A549 (cell line): ENCODE results near the gene PFKFB3. TPM values are rescaled to one million over a fixed set of nuclear protein-coding genes. Genes with fewer than 3 reads are reported as not detected.
"Not testable (repeated sequence)": the region's sequence is repeated elsewhere in the genome, so short reads cannot be mapped to it uniquely, and the experiment has no call there.

Experiments
- ATAC-seq, 2 experiments: fragments of 200-7000 bp in 1 of 2; fragments of >200 bp in 1 of 2; cut with Nextera tagmentation in 1 of 2; cut with Tn5 transposase in 1 of 2; 3 replicates each; pipeline versions ENCODE4 v1.8.0 to v1.9.1; 2018 to 2020; ENCODE audit warnings: mild to moderate bottlenecking in 1 of 2, moderate library complexity in 1 of 2
- CTCF ChIA-PET: fragments of 300-600 bp; sonication (Branson Sonifier 250); formaldehyde crosslinking; extraction: SDS; loops from one replicate; lab custom pipeline; 2021; ENCODE audit warnings: antibody characterized with exemption, inconsistent platforms; lab: Yijun Ruan, JAX
- POLR2A ChIA-PET: fragments of 350-600 bp; formaldehyde crosslinking; extraction: SDS; loops from one replicate; lab custom pipeline; 2021; ENCODE audit warnings: antibody characterized with exemption, inconsistent platforms; lab: Yijun Ruan, JAX
- DNase-seq, 2 experiments: peaks; one replicate each; pipeline versions ENCODE4 v3.0.0 to v3.0.0-alpha.2; 2011 to 2016; ENCODE audit warnings: low read depth in 1 of 2, low spot score in 1 of 2
- FAIRE-seq: peaks from 2 replicates; lab custom pipeline; 2011; peaks lifted over from hg19 to GRCh38; lab: Jason Lieb, UNC
- H3K27ac ChIP-seq, 2 experiments: fragments of >200 bp; sonication (Bioruptor Twin); formaldehyde crosslinking; 3 replicates each; pipeline ENCODE4 v1.5.1; 2016 to 2017
- H3K4me1 ChIP-seq: fragments of >200 bp; sonication (Bioruptor Twin); formaldehyde crosslinking; 3 replicates; pipeline ENCODE4 v1.6.1; 2016
- H3K4me2 ChIP-seq: fragments of >200 bp; sonication (Bioruptor Twin); formaldehyde crosslinking; 3 replicates; pipeline ENCODE4 v1.6.1; 2016
- H3K4me3 ChIP-seq: fragments of >200 bp; sonication (Bioruptor Twin); formaldehyde crosslinking; 3 replicates; pipeline ENCODE4 v1.5.1; 2016
- H3K9me3 ChIP-seq: fragments of >200 bp; sonication (Bioruptor Twin); formaldehyde crosslinking; 3 replicates; pipeline ENCODE4 v1.6.1; 2016
- CHD4 ChIP-seq: fragments of 200-600 bp; sonication (generic); IDR thresholded peaks from 2 replicates; pipeline ENCODE4 v1.6.1; 2016; ENCODE audit warnings: antibody characterized with exemption, mild to moderate bottlenecking, borderline replicate concordance
- FOSL2 ChIP-seq, 2 experiments: fragments of 450-650 bp in 1 of 2; fragments of >200 bp in 1 of 2; sonication (Bioruptor Twin) in 1 of 2; formaldehyde crosslinking; IDR thresholded peaks; 2 replicates each; pipeline versions ENCODE4 v1.5.0 to v1.6.1; 2016 to 2020; ENCODE audit warnings: mild to moderate bottlenecking in 1 of 2, moderate library complexity in 1 of 2
- HOXB13 ChIP-seq: fragments of 250-450 bp; sonication (Bioruptor Pico); IDR thresholded peaks from 2 replicates; pipeline ENCODE4 v1.5.0; 2020; ENCODE audit warnings: low read depth, mild to moderate bottlenecking, moderate library complexity
- HOXB5 ChIP-seq: fragments of 250-450 bp; sonication (Bioruptor Pico); IDR thresholded peaks from 2 replicates; pipeline ENCODE4 v1.5.0; 2020; ENCODE audit warnings: mild to moderate bottlenecking, moderate library complexity
- KDM1A ChIP-seq: fragments of 200-600 bp; sonication (generic); IDR thresholded peaks from 2 replicates; pipeline ENCODE4 v1.6.1; 2016; ENCODE audit warnings: low read depth, mild to moderate bottlenecking
- NFE2L2 ChIP-seq: fragments of 150-350 bp; conservative IDR thresholded peaks from 2 replicates; pipeline ENCODE4 v1.6.1; 2014; ENCODE audit warnings: low read length
- NR3C1 ChIP-seq: fragments of >200 bp; sonication (Bioruptor Twin); formaldehyde crosslinking; IDR thresholded peaks from 3 replicates; pipeline ENCODE4 v1.6.1; 2017
- PHF8 ChIP-seq: fragments of 200-600 bp; sonication (generic); IDR thresholded peaks from 2 replicates; pipeline ENCODE4 v1.6.1; 2016; ENCODE audit warnings: low read depth, mild to moderate bottlenecking, antibody characterized with exemption, moderate library complexity, borderline replicate concordance
- POLR2AphosphoS2 ChIP-seq: conservative IDR thresholded peaks from 2 replicates; pipeline ENCODE4 v1.6.1; 2012; ENCODE audit warnings: low read length, improper control_type of control experiment, inconsistent platforms
- RARB ChIP-seq: fragments of 250-450 bp; sonication (Bioruptor Pico); IDR thresholded peaks from 2 replicates; pipeline ENCODE4 v1.8.0; 2021; ENCODE audit warnings: mild to moderate bottlenecking, moderate library complexity
- RCOR1 ChIP-seq: fragments of 150-350 bp; IDR thresholded peaks from 2 replicates; pipeline ENCODE4 v1.6.1; 2014; ENCODE audit warnings: antibody characterized with exemption, low read length, low read depth
- SREBF2 ChIP-seq: fragments of 450-650 bp; IDR thresholded peaks from 2 replicates; pipeline ENCODE4 v1.6.1; 2014; ENCODE audit warnings: mild to moderate bottlenecking, moderate library complexity
- TFCP2L1 ChIP-seq: fragments of 250-450 bp; sonication (Bioruptor Pico); IDR thresholded peaks from 2 replicates; pipeline ENCODE4 v1.5.0; 2021; ENCODE audit warnings: mild to moderate bottlenecking
- ZC3H11A ChIP-seq: fragments of 450-650 bp; IDR thresholded peaks from 2 replicates; pipeline ENCODE4 v1.6.1; 2014; ENCODE audit warnings: antibody characterized with exemption, mild to moderate bottlenecking
- ZFP36 ChIP-seq: fragments of 450-650 bp; IDR thresholded peaks from 2 replicates; pipeline ENCODE4 v1.6.1; 2014; ENCODE audit warnings: borderline replicate concordance; ENCODE audit not compliant: partially characterized antibody
- ZNF302 ChIP-seq: fragments of 250-450 bp; sonication (Bioruptor Pico); IDR thresholded peaks from 2 replicates; pipeline ENCODE4 v1.9.0; 2021; ENCODE audit warnings: inconsistent platforms, mild to moderate bottlenecking, moderate library complexity
- ZSCAN20 ChIP-seq: fragments of 250-450 bp; sonication (Bioruptor Pico); IDR thresholded peaks from 2 replicates; pipeline ENCODE4 v1.8.0; 2022; ENCODE audit warnings: mild to moderate bottlenecking, moderate library complexity
- WGBS: methylation state at CpG from one replicate; pipeline ENCODE4 v1.1.6; 2017; ENCODE audit errors: missing lambda C conversion rate; 5-methylcytosine and 5-hydroxymethylcytosine counted together
- polyA plus RNA-seq, 4 experiments: library from polyadenylated mRNA; depleted of rRNA in 3 of 4; stranded (reverse); fragments of >200 nt; fragmentation: RNase III in 1 of 4; extraction: RNeasy Plus Mini Kit Qiagen cat#74134 plus additional on column Dnase treatment in 1 of 4; gene quantifications; 2 replicates in 3 of 4; 3 replicates in 1 of 4; pipeline ENCODE4 v1.2.3, GENCODE V29; 2011 to 2017
- TF ChIP-seq, protein P1 (sequence below): fragments of >200 bp; sonication (Bioruptor Twin); formaldehyde crosslinking; IDR thresholded peaks from 3 replicates; pipeline ENCODE4 v1.6.1; 2016
- TF ChIP-seq, protein P2 (sequence below): IDR thresholded peaks from 2 replicates; pipeline ENCODE4 v1.6.1; 2012; ENCODE audit warnings: low read depth, borderline replicate concordance
- TF ChIP-seq, protein P3 (sequence below): fragments of >200 bp; sonication (Bioruptor Twin); formaldehyde crosslinking; IDR thresholded peaks from 3 replicates; pipeline ENCODE4 v1.5.1; 2016
- TF ChIP-seq, protein P4 (sequence below): IDR thresholded peaks from 2 replicates; pipeline ENCODE4 v1.6.1; 2012

Gene PFKFB3
- polyA plus RNA-seq, 2 of the 4 experiments (the other 2 are of a cell fraction), result 139 to 232 TPM

DNA sequence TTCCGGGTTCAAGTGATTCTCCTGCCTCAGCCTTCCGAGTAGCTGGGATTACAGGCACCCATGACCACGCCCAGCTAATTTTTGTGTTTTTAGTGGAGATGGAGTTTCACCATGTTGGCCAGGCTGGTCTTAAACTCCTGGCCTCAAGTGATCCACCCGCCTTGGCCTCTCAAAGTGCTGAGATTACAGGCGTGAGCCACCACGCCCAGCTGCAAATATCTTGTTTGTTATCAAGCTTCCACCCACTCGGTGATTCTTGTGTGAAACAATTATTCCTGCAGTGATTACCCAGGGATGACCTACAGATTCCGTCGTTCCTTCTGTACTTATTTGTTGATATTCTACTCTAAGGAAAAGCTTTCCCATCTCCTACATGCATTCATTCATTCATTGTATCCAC is 12.7 kb upstream of the PFKFB3 start:
- ATAC-seq, H3K4me3 ChIP-seq, FAIRE-seq, POLR2A ChIA-PET, H3K9me3 ChIP-seq, H3K27ac ChIP-seq, H3K4me1 ChIP-seq, DNase-seq, H3K4me2 ChIP-seq: not testable (repeated sequence)
- WGBS, result 91% methylated on average over 9 of the region's 9 CpGs
- CTCF ChIA-PET, result interaction anchor here (1.3 to 2.1 kb wide), 4 partner anchors 9 to 216 kb away, joined by 4 to 8 read pairs (median 5); partner anchors contain the start of gene PFKFB3

DNA sequence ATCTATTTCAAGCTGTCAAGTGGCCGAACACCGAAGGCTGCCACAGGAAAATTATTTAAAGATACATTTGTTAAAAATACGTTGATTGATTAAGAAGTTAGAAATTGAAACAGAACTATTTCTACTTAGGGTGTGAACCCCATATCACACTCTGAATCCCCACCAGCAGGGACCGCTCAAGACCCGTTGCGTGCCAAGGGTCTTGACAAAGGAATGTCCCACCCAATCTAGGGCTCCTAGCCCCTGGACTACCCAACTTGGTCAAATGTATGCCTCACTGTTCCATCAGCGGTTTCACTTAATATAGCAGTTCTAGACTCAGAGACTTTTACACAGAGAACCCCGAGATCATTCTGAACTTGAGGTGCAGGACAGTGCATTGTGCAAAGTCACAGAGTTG is 11.6 kb upstream of the PFKFB3 start:
- WGBS, result 79% methylated on average over 8 of the region's 8 CpGs
- no peak for DNase-seq
- CTCF ChIA-PET, result interaction anchor here (1.0 to 2.1 kb wide), 5 partner anchors 8 to 211 kb away, joined by 3 to 8 read pairs (median 5); partner anchors contain the start of gene PFKFB3
- Histone ChIP-seq H3K4me3 (no peak overlapping the region), H3K4me2 (no peak overlapping the region)
- TF ChIP-seq NR3C1 (no peak), ZSCAN20 (CRISPR knock-in tag) (no peak), RCOR1 (no peak), POLR2AphosphoS2 (no peak)
- TF ChIP-seq, all 56 proteins: peak for 0
- FAIRE-seq, result no peak
- no peak for ATAC-seq
- no peaks in the 10 kb centered on the region for H3K9me3 ChIP-seq
- H3K27ac ChIP-seq, result no peak overlapping the region
- POLR2A ChIA-PET, result no interaction called here
- H3K4me1 ChIP-seq, result peaks cover 11% of the 10 kb centered on the region; the same call in 1 of the 3 replicates

DNA sequence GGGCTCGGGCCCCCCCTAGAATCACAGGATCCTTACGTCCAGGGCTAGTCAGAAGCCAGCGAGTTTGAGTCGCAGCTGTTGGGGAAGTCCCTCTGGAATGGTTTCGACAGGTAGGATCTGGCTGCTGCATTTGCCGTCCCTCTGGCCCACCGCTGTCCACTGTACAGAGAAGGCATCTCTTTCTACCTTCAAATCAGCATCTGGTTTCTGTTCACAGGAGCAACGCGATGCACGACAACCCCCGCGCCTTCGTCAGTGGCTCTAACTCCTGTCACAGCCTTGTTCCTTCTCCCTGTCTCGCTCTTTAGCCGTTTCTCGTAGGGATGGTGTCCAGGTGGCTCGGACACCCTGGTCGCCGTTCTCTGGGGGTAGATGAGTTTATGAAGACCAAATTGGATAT is 11.2 kb upstream of the PFKFB3 start:
- TF ChIP-seq SREBF2 (no peak), CHD4 (no peak), TFCP2L1 (CRISPR knock-in tag) (no peak), ZFP36 (no peak), PHF8 (no peak), RARB (CRISPR knock-in tag) (no peak), NFE2L2 (no peak), HOXB5 (CRISPR knock-in tag) (no peak), FOSL2 (IDR thresholded peaks at IDR 0.05) (no peak), FOSL2 (CRISPR knock-in tag; IDR thresholded peaks at IDR 0.05) (no peak), ZNF302 (CRISPR knock-in tag) (no peak), KDM1A (no peak), HOXB13 (CRISPR knock-in tag) (no peak), ZC3H11A (no peak), POLR2AphosphoS2 (no peak)
- TF ChIP-seq, protein P1, sequence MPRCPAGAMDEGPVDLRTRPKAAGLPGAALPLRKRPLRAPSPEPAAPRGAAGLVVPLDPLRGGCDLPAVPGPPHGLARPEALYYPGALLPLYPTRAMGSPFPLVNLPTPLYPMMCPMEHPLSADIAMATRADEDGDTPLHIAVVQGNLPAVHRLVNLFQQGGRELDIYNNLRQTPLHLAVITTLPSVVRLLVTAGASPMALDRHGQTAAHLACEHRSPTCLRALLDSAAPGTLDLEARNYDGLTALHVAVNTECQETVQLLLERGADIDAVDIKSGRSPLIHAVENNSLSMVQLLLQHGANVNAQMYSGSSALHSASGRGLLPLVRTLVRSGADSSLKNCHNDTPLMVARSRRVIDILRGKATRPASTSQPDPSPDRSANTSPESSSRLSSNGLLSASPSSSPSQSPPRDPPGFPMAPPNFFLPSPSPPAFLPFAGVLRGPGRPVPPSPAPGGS, result no peak
- TF ChIP-seq, protein P2, sequence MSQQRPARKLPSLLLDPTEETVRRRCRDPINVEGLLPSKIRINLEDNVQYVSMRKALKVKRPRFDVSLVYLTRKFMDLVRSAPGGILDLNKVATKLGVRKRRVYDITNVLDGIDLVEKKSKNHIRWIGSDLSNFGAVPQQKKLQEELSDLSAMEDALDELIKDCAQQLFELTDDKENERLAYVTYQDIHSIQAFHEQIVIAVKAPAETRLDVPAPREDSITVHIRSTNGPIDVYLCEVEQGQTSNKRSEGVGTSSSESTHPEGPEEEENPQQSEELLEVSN, result no peak
- TF ChIP-seq, protein P3, sequence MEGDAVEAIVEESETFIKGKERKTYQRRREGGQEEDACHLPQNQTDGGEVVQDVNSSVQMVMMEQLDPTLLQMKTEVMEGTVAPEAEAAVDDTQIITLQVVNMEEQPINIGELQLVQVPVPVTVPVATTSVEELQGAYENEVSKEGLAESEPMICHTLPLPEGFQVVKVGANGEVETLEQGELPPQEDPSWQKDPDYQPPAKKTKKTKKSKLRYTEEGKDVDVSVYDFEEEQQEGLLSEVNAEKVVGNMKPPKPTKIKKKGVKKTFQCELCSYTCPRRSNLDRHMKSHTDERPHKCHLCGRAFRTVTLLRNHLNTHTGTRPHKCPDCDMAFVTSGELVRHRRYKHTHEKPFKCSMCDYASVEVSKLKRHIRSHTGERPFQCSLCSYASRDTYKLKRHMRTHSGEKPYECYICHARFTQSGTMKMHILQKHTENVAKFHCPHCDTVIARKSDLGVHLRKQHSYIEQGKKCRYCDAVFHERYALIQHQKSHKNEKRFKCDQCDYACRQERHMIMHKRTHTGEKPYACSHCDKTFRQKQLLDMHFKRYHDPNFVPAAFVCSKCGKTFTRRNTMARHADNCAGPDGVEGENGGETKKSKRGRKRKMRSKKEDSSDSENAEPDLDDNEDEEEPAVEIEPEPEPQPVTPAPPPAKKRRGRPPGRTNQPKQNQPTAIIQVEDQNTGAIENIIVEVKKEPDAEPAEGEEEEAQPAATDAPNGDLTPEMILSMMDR, result no peak
- TF ChIP-seq, protein P4, sequence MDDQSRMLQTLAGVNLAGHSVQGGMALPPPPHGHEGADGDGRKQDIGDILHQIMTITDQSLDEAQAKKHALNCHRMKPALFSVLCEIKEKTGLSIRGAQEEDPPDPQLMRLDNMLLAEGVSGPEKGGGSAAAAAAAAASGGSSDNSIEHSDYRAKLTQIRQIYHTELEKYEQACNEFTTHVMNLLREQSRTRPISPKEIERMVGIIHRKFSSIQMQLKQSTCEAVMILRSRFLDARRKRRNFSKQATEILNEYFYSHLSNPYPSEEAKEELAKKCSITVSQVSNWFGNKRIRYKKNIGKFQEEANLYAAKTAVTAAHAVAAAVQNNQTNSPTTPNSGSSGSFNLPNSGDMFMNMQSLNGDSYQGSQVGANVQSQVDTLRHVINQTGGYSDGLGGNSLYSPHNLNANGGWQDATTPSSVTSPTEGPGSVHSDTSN, result no peak
- POLR2A ChIA-PET, result no interaction called here
- Histone ChIP-seq H3K4me2 (no peak overlapping the region), H3K4me3 (no peak overlapping the region), H3K4me1 (peaks cover 9% of the 10 kb centered on the region; the same call in 1 of the 3 replicates), H3K9me3 (no peaks in the 10 kb centered on the region), H3K27ac (no peak overlapping the region)
- FAIRE-seq (no peak), DNase-seq (no peak), ATAC-seq (no peak)
- WGBS, result 93% methylated on average over 18 of the region's 19 CpGs
- CTCF ChIA-PET, result interaction anchor here (1.0 to 2.1 kb wide), 5 partner anchors 8 to 210 kb away, joined by 3 to 8 read pairs (median 5); partner anchors contain the start of gene PFKFB3

DNA sequence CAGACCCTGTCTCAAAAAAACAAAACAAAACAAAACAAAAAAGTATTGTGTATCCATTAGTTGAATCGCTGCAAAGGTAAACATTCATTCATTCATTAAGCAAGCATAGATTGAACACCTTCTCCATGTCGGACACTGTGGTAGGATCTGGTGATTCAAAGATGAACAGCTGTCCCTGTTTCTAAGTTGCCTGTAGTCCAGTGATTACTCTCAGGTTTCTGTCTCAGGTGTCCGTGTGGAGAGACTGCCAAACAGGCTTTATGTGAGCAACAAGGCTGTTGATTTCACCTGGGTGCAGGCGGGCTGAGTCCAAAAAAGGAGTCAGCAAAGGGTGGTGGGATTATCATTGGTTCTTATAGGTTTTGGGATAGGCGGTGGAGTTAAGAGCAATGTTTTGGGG is 9.4 kb upstream of the PFKFB3 start:
- H3K4me3 ChIP-seq, H3K9me3 ChIP-seq, FAIRE-seq, POLR2A ChIA-PET, ATAC-seq, H3K4me2 ChIP-seq, H3K27ac ChIP-seq, DNase-seq: not testable (repeated sequence)
- CTCF ChIA-PET, result interaction anchor here (1.2 to 2.0 kb wide), 2 partner anchors 42 to 209 kb away, joined by 3 to 18 read pairs; no protein-coding TSS in a partner anchor
- peaks cover 13% of the 10 kb centered on the region; the same call in 2 of the 3 replicates for H3K4me1 ChIP-seq
- WGBS, result 88% methylated on average over 5 of the region's 5 CpGs
